GM19023 (cell line): ENCODE results near the gene SLC22A2.

Source experiments
- ATAC-seq: cut with Tn5 transposase; IDR thresholded peaks from one replicate; pipeline ENCODE4 v1.9.1; 2021; ENCODE audit warnings: mild to moderate bottlenecking, moderate library complexity; ENCODE audit not compliant: unreplicated experiment

The SLC22A2 gene

GRCh38 chr6:160274871-160275510, 16.4 kb upstream of the SLC22A2 start:
- no peak for ATAC-seq

GRCh38 chr6:160273750-160274149, 15.1 kb upstream of the SLC22A2 start:
- ATAC-seq, result no peak

DNA sequence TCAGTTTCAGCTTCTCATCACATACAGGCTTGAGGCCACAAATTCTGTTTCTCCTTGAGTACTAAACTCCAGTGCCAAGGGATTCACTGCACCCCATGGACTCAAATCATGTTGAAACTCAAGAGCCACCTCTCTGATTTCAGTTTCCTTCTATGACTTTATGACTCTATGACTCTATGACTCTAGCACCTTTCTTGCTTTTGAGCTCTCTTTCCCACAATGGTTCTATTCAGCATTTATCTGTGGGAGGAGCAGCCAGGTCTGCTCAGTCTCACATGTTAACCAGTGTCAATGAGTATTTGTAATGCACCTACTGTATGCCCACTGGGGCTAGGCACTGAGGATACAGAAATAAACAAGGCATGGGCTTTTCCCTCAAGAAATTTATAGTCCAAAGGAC, 14.6 kb upstream of the SLC22A2 start:
- ATAC-seq, result no peak

DNA sequence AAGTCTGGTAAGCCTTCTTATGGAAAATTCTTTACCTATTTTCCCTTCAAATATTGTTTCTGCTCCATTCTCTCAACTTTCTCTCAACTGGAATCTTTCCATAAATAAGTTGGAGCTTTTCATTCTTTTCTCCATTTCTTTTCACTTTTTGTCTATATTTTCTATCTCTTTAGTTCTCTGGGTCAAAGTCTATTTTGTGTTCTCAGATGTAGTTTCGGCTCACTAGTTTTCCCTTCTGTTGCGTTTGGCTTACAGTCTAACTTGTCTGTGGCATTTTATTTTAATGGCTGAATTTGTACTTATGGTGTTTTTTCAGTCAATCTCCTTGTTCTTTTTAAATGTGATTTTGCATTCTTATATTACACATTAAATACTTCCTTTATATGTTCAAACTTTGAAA, 14.1 kb upstream of the SLC22A2 start:
- ATAC-seq, result no peak

DNA sequence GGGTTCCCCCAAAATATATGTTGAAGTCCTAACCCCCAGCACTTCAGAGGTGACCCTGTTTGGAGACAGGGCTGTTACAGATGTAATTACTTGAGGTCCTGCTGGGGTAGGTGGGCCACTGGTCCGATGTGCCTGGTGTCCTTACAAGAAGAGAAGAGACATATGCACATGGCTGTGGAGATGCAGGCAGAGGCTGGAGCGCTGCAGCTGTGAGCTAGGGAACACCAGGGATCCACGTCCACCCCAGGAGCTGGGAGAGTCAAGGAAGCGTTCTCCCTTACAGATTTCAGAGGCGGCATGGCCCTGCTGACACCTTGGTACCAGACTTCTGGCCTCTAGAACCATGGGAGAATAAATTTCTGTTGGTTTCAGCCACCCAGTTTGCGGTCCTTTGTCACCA, 11.7 kb upstream of the SLC22A2 start:
- no peak for ATAC-seq

GRCh38 chr6:160269771-160270170, 11.2 kb upstream of the SLC22A2 start:
- no peak for ATAC-seq

DNA sequence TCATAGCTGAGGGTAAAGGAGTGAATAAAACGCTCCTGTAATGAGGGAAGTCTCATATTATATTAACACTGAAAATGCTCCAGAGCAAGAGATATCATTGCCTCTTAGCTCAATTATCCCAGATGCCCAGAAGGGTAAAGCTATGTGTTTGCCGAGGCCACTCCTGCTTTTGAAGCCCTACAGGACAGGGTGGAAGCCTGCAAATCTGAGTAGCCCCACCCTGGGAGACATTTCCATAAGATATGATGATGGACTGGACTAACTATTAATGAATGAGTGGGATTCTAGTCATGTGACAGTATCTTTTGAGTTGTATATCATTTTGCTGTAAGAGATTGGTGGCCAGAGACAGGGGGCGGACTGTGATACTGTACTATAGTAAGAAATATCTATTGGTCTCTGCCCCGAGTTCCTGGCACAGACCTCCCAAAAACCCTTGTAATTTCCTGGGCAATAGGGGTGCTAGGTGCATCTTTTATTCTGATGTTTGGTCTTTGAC, 10.5 kb upstream of the SLC22A2 start:
- no peak for ATAC-seq

DNA sequence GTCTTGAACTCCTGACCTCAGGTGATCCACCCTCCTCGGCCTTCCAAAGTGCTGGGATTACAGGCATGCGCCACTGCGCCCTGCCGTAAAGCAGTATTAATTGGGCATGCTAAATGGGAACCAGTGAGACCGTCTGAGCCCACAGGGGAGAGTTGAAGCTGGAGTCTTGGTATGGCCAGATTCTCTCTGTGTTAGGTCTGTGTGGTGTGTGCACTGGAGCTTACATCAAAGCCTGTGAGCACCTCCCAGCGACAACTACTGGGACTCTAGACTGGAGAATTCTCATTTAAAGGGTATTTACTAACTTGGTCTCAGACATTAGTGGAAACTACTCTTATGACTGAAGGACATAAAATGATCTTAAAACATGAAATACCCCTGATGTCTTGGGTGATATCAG, 8.5 kb upstream of the SLC22A2 start:
- ATAC-seq, result no peak

- peak; percentile 56 for ATAC-seq
Observed at GRCh38 chr6:160265869-160266476, 7.4 kb upstream of the SLC22A2 start.

- no peak for ATAC-seq
Observed at GRCh38 chr6:160264061-160264612, 5.5 kb upstream of the SLC22A2 start.

DNA sequence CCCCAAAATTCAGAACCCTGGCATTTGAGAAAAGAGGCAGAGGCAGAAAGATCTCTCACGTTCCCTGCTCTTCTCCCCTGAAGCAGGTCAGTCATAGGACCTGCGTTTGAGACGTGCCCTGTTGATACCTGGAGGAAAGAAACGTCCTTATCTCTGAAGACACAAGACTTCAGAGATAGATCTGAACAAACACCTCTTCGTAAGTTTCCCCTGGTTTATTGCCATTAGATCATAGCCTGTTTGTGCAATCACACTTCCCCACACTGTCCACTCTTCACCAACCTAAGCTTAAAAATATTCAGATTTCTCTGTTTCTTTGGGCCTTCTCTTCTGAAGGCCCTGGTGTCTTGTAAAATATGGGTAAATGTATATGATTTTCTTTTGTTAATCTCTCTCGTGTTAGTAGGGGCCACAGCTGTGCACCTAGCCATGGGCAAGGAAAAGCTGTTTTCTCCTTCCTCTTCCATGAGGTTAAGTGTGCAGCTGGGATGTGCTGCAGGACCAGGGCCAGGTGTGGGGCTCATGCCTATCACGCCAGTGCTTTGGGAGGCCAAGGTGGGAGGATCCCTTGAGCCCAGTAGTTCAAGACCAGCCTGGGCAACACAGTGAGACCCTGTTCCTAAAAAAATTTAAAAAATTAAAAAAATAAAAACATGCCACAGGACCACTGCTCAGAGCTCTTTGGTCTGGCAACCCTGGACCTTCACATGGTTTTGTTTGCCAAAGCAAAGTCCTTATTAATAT, 4.7 kb upstream of the SLC22A2 start:
- no peak for ATAC-seq

- no peak for ATAC-seq
Observed at GRCh38 chr6:160261991-160262680, 3.5 kb upstream of the SLC22A2 start.

- peak; percentile 18 for ATAC-seq
Observed at GRCh38 chr6:160260803-160261450, 2.3 kb upstream of the SLC22A2 start.

GRCh38 chr6:160260367-160260766, 1.7 kb upstream of the SLC22A2 start:
- ATAC-seq, result peak; percentile 51

- ATAC-seq, result no peak
Observed at GRCh38 chr6:160259598-160259997, 977 bp upstream of the SLC22A2 start.

- ATAC-seq, result no peak
Observed at GRCh38 chr6:160259143-160259425, 463 bp upstream of the SLC22A2 start.

DNA sequence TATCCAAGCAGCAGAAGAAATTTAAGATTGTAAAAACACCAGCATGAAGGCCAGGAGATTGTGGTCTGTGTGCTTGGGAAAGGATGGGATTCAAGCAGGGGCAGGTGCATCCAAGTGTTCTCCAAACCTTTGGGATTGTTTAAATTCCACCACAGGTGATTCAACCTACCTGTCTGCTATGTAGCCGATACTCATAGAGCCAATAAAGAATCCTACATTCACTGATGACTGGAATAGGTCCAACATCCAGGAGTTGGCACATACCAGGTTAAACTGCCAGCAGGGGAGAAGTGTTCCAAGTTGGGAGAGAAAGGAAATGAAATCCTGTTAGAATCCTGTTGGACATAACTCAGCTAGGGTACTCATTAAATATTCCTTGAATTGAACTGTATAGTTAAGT, 2.2 kb downstream of the SLC22A2 start:
- no peak for ATAC-seq

- no peak for ATAC-seq
Observed at GRCh38 chr6:160254467-160255312, 3.9 kb downstream of the SLC22A2 start.

DNA sequence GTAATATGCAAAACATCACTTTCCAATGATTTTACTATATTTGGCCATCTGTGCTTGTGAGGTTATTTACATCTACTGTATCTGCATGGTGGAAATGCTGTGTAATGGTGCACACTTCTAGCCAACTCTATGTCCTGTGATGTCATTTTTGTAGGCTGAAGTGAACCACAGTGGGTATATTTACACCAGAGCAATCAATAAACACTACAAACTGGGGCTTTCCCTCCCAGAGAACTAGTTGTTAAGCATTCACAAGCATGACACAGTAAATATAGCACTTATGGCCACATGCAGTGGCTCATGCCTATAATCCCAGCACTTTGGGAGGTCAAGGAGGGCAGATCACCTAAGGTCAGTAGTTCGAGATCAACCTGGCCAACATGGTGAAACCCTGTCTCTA, 4.9 kb downstream of the SLC22A2 start:
- no peak for ATAC-seq

- no peak for ATAC-seq
Observed at GRCh38 chr6:160253292-160253691, 5.3 kb downstream of the SLC22A2 start.
